H1 (cell line): ENCODE results near the gene GNG7.

ENCODE experiments used
- POU5F1 ChIP-seq: IDR thresholded peaks from 2 replicates; pipeline ENCODE4 v1.6.1; 2011; ENCODE audit warnings: low read depth, mild to moderate bottlenecking, low read length, moderate library complexity
- TF ChIP-seq, protein P1 (sequence below): IDR thresholded peaks from 2 replicates; pipeline ENCODE4 v1.6.1; 2011; ENCODE audit warnings: low read length, improper control_type of control experiment
- TF ChIP-seq, protein P2 (sequence below), 3 experiments: IDR thresholded peaks; 1 replicate in 2 of 3; 2 replicates in 1 of 3; pipeline versions ENCODE4 v1.5.1 to v1.6.1; 2011; ENCODE audit warnings: low read length in 3 of 3, mild to moderate bottlenecking in 3 of 3, inconsistent platforms in 2 of 3, low read depth in 1 of 3, moderate library complexity in 1 of 3; ENCODE audit not compliant: insufficient read depth in 1 of 3; ENCODE audit errors: control extremely low read depth in 1 of 3

DNA sequence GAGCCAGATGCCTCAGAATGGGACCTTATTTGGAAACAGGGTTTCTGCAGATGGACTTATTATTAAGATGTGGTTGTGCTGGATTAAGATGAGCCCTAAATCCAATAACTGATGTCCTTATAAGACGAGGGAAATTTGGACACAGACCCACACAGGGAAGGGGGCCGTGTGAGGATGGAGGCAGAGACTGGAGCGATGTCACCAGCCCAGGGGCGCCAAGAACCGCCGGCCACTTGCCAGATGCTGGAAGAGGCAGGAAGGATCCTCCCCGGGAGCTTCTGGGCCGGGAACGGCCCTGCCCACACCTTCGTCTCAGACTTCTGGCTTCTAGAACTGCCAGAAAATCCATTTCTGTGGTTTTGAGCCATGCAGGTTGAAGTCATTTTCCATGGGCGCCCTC is 26.6 kb downstream of the GNG7 start:
- TF ChIP-seq POU5F1, result no peak
- TF ChIP-seq, protein P1, sequence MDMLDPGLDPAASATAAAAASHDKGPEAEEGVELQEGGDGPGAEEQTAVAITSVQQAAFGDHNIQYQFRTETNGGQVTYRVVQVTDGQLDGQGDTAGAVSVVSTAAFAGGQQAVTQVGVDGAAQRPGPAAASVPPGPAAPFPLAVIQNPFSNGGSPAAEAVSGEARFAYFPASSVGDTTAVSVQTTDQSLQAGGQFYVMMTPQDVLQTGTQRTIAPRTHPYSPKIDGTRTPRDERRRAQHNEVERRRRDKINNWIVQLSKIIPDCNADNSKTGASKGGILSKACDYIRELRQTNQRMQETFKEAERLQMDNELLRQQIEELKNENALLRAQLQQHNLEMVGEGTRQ, result no peak
- TF ChIP-seq, protein P2, sequence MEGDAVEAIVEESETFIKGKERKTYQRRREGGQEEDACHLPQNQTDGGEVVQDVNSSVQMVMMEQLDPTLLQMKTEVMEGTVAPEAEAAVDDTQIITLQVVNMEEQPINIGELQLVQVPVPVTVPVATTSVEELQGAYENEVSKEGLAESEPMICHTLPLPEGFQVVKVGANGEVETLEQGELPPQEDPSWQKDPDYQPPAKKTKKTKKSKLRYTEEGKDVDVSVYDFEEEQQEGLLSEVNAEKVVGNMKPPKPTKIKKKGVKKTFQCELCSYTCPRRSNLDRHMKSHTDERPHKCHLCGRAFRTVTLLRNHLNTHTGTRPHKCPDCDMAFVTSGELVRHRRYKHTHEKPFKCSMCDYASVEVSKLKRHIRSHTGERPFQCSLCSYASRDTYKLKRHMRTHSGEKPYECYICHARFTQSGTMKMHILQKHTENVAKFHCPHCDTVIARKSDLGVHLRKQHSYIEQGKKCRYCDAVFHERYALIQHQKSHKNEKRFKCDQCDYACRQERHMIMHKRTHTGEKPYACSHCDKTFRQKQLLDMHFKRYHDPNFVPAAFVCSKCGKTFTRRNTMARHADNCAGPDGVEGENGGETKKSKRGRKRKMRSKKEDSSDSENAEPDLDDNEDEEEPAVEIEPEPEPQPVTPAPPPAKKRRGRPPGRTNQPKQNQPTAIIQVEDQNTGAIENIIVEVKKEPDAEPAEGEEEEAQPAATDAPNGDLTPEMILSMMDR (IDR thresholded peaks at IDR 0.05; ENCODE audit: control extremely low read depth in 1 of 3, insufficient read depth in 1 of 3, low read depth in 1 of 3, low read length in 3 of 3), result no peak
